NCI-H2107 treated with DMSO at 0.1 percent for 48 hours (cell line): ENCODE results near the gene PIGO.

Experiments
- DNase-seq: peaks from one replicate; lab custom pipeline; 2025; ENCODE audit not compliant: unreplicated experiment; lab: John Stamatoyannopoulos, UW

PIGO gene

DNA sequence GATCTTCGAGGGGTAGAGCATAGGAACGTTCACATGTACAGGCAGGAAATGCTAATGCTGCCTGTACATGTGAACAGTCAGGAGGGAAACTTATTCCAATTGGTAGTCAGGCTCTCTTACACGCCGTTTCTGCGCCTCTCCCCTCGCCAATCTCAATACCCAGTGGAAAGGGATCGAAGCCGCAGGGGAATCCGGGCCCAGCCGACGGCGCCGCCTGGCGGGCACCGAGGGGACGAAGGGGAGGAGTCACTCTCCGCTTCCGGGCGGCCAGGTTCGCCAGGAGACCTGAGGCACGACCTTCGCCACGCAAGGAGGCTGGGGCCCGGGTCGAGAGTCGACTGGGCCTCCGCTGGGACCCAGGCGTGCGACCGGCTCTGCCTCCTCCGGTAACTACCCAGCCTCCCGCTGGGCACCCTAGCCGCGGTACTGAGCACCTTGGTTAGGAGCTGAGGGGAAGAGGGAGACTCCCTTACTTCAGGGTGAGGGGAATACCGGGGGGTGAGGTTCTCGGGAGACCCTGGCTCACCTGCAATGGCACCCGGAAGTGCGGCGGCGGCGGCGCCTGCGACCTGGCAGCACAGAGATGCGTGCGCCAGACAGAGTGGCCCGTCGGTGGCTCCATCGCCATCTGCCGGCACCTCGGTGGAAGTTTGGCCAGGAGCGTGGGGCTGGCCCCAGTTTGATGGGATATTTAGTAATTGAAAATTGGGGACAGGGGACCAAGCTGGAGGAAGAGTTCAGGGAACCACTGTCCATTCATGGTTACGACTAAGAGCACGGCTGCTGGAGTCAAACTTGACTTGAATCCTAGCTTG, at the start of gene PIGO:
PIGO (minus strand) TSS at position 557 of the 815 bp plus-strand sequence. CDS start 1,026 bp downstream, outside the sequence.
- DNase-seq: peak; percentile 29

DNA sequence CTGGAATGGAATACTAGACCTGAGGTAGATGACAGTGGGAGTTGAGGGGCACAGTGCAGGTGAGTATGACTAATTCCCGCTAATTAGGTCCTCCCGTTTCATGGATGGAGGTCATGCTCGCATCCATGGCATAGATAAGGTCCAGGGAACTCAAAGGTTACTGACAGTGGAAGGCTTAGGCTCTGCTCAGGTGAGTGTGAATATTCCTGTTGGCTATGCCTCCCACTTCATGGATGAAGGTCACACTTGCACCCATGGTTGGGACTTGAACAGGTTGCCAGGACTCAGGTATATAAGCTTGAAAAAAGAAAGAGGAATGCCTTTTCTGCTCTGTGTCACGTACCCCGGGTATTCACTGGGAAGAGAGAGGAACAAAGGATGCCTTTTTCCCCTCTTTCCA, 45.6 kb upstream of the PIGO start:
- DNase-seq: no peak

DNA sequence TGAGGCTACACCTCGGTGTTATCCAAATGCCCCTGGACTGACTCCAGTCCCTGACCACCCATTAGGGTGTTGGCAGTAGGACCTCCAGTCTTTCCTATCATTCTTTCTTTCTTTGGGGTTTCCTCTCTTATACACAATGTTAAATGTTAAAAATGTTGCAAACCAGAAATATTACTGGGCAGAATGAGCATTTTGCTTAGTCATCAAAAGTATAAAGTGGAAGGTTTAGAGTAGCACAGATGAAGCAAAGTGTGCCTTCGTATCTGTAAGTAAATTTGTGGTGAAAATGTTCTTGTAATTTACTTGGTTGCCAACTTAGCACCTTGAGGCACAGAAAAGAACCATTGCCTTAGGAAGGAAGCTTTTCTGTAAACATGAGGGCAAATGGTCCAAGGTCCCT, 43.7 kb upstream of the PIGO start:
- no peak for DNase-seq

DNA sequence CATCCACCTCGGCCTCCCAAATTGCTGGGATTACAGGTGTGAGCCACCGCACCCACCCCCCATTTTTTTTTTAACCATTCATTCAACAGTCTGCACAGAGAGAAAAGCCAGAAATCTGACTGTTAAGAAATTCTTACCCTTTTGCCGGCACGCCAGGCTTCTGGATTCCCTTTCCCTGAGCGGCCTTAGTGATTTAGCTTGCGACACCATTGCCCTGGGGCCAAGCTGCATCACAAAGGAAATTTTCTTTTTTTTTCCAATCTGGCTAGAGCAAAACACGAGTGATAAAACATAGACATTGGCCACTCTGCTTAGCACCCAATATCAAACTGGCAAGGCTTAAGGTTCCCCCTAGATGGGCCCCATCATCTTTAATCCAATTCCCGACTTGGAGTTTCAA, 40.5 kb upstream of the PIGO start:
- DNase-seq: no peak

DNA sequence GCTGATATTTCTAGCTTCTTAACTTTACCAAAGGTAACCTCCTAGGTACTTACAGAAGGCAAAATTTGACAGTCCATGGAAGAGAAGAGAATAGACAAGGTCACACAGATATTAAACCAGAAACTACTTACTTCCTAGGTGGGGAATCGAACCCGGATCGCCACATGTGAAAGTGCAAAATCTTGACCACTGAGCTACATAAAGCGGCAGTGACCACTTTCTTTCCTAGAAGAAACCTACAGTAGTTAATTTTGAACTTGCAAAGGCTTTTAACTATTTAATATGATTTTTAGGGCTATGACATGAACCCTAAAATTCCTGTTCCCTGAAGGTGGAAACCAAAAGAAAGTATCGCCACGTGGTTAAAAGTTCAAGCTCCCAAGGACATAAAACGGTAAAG, 39.6 kb upstream of the PIGO start:
- no peak for DNase-seq

DNA sequence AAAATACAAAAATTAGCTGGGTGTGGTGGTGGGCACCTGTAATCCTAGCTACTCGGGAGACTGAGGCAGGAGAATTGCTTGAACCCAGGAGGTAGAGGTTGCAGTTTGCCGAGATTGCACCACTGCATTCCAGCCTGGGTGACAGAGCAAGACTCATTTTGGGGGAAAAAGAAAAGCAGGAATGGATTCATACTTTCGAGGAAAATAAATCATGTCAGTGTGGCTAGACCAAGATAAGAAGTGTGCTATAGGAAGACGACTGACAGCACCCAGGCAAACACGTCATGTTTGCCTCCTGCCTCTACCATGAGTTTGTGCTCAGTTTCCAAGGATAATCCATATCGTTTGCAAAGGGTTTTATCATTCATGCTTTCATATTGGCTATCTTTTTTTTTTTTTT, 38.5 kb upstream of the PIGO start:
- DNase-seq: no peak

DNA sequence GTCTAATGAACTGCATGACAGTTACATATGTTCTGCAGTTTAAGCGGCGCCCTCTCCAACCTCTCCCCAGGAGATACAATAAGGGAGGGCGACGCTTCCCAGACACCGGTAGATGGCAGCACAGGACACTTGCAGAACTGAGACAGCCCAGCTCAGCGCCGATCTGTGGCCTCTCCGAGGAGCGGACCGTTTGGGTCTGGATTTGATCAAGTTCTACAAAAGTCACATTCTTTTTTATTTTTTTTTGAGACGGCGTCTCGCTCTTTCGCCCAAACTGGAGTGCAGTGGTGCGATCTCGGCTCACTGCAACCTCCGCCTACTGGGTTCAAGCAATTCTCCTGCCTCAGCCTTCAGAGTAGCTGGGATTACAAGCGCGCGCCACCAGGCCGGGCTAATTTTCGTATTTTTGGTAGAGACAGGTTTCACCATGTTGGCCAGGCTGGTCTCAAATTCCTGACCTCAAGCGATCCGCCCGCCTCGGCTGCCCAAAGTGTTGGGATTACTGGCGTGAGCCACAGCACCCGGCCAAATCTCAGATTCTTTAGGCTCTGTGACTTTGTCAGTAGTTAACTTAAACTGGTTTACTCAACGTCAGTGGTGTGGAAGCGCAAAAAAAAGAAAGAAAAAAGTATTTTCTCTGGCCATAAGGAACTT, 20.6 kb upstream of the PIGO start:
- DNase-seq: peak; percentile 92

DNA sequence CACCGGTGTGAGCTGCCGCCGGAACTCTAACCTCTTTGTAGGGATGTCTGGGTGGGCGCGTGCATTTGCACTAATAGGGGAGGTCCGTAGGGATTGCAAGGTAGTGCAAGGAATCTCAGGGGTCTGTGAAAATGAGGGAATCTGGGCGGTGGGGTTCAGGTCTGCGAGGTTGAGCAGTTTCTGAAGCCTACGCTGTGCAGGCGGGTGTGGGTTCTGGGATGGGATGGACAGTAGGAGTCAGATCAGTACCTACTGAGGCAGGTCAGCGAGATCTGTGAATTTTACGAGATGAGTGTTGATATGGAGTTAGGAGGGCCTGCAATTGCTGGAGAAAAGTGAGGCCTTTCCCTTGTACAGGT, 20.1 kb upstream of the PIGO start:
- no peak for DNase-seq

DNA sequence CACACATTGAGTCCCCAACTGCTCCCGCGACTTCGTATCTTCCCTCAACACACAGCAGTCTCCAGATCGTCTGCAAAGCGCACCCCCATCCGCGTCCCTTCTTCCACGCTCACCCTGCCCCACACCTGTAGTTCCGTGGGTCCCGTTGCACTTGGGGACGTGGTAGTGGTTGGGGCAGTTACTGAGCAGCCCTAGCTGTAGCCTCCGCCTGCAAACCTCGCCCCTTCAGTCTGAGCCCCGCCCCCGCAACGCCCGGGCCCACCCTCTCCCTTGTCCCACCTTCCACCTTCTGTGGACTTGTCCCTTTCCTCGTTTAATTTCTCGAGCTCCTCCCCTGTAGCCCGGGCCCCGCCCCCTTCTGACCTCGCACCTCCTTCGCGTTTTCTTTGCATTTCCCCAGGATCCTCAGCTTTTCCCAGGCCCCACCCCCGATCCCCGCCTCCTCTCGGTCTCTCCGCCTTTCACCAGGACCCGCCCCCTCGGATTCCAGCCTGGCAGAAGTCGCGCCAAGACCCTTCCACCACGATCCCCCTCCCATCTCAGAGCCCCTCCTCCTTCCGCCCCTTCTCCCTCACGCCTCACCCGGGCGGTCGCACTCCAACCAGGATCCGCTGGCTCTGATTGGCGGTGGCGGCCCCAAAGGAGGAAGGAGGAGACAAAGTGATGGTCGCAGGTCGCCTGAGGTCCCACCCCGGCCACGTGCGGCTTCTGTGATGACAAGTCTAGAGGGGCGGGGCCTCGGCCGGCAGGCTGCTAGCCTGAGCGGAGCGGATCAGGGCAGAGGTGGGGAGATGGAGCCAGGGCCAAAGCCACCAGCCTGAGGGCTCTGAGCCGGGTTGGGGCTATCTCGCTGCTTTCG, 19.5 kb upstream of the PIGO start, which contains the start of gene ATOSB:
ATOSB (minus strand) TSS at position 183 of the 859 bp plus-strand sequence. CDS start 7,588 bp downstream, outside the sequence.
- peak; percentile 73 for DNase-seq

DNA sequence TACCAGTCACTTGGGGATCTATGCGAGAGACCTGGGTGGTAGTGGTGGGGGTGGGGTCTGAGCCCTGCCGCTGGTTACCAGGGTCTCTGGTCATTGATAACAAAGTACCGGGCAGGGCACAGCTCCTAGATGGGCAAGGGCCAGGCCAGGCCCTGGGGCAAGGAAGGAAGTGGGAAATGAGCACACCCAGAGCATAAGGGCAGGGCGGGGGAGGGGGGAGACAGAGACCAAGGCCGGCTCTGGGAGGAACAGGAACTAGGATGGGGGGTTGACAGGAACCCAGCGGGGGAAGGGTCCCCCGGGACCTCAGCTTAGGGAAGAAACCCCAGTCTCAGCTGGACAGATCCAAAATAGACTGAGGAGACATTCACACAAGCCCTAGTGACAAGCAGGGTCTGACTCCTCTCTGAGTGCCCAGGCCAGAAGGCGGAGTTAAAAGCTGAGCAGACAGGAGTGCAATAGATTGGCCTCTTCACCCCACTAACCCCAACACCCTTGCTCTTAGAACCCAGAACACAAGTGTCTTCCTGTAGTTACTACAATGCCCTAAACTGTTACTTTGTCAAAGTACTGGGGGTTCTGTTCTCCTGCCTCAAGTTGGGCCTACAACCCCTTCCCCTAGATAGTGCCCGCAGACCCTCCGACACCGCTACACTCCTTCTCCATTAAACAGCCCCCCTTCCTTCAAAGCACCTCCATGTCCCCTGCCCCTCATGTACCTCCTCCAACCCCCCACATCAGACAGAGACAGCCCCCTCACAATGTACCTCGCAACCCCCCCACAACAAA, 18.6 kb upstream of the PIGO start:
- no peak for DNase-seq

DNA sequence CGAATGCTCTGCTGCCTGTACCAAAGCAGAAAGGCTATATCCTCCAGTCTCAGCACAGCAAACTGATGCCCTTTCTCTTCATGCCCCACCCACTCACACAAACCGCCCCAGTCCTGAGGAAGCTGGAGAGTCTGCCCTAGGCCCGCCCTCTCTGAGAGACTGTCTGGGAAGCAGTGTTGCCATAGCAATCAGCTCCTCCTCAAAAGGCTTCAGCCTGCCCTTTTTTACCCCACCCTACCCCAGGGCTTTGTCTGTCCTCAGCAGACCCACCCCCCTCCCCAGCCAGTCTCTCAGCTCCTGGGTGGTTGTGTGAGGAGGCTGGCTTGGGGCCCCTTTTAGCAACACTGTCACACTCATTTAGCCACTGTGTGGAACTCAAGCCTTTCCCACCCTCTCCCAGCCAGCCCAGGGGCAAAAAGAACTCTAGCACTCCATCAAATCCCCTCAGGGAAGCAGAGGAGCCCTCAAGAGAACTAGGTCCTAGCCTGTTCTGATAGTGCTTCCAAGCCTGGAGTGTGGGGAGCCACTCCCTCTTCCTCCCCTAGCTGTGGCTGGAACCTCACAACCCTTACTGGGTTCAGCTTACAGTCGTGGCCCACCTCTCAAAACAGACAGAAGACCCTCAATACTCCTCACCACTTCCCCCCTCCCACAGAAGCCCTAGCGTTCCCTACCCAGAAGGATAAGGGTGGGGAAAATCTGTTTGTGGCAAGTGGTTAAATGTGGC, 17.9 kb upstream of the PIGO start:
- peak; percentile 28 for DNase-seq

DNA sequence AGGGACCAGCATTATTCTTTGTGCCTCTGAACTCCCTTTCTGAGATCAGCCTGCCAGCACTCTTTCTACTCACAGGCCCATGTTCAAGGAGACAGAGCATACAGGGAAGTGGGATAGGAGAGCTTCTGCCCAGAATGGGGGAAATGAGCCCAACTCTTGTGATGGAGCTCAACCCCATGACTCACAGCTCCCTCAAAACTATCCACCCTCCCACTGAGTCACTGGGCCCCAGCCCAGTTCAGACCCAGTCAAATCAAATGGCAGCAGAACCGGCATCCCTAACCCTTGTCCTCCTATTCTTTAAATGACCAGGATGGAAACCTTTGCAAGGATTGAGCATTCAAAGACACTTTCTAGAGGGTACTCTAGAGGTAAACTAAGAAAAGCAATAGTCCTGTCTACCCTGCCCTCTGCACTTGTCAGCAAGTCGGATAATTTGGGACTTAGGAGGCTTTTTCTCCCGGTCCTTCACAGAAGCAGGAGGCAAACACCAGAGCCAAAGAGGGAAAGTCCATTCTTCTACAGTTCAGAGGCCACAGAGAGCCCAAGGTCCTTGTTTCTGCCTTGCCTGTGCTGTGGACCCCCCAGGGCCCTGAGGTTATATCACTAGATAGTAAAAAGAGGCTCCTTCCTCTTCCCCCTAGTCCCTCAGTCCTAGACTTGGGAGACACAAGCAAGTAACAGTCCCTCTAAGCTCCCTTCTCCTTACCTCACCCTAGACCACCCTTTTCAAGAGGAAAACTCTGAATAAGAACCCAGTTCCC, 16.0 kb upstream of the PIGO start:
- no peak for DNase-seq

DNA sequence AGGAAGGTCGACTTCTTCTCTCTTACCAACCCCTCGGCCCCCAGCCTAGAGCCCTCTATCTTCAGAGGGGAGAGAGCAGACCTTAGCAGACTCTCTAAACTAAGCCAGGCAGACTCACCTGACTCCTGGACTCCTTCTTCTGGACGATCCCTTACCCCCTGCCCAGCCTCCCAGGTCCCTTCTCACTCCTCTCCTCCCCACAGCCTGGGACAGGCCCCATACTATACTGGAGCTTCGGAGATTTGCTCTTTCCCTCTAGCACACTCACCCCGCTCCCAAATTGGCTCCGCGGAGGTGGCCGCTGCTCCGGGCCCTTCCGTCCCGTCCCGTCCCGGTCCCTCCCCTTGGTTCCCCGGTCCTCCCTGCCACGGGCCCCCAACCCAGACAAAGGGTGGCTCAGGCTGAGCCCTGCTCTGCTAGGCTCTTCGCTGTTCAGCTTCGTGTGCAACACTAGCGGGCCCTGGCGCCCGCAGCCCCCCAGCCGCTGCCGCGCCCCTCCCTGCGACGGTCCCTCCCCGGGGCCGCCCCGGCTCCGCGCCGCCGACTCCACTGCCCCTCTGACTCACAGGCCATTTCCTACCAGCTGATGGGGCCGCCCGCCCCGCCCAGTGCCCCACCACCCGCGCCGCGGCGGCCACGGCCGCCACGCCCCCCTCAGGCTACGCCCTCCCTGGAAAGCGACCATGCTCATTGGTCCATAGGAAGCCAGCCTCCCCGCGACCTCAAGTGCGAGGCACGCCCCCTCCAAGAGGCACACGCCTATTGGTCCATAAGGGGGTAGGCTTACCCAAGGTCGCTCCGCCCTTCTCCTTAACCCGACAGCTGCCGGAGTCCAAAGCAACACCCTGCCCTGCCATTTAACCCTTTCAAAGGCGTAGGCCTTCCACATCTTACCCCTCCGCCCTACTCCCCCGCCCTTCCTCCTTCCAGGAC, 14.9 kb upstream of the PIGO start:
- DNase-seq: peak; percentile 77

DNA sequence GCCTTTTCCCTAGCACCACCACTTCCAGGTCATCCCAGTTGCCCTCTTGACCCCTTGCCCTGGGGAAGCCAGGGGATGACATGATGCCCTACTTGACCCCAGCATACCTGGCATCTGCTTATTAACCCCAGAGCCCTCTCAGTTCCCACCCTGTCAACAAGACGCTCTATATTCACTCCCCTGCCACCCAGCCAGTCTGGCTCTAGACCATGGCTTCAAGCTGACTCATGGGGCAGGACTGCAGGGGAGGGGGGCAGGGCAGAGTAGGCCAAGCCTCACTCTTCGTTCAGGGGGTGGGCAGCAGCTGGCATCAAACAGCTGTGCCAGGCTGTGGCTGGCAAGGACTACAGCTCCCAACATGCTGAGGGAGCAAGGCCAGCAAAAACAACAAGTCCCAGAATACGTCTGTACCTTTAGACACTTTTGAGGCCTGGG, 14.0 kb upstream of the PIGO start:
- no peak for DNase-seq

DNA sequence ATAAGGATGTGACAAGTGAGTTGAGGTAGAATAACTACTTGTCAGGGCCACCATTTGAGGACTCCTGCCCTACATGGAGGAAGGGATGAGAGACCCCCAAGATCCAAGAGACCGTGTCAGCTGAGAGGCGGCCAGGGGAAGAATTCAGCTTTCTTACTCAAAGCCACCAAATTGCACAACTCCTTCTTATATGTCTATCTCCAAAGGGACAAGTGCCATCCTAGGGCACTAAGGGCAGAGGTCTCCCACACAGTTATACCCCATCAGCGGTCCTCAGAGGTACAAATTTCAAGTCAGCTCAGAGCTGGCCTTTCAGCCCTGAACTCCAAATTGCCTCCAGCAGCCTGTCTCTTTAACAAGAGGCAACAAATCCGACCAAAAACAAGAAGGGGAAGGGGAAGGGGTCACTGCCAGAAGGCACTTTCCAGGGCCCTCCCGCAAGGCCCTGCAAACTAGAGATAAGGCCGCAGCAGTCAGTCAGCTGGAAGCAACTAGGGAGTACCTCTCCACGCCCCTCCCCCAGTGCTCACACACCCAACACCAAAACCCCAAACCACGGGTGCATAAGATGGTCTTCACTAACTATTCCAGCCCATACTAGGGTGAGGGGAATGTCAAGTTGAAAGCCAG, 12.7 kb upstream of the PIGO start:
- DNase-seq: no peak

DNA sequence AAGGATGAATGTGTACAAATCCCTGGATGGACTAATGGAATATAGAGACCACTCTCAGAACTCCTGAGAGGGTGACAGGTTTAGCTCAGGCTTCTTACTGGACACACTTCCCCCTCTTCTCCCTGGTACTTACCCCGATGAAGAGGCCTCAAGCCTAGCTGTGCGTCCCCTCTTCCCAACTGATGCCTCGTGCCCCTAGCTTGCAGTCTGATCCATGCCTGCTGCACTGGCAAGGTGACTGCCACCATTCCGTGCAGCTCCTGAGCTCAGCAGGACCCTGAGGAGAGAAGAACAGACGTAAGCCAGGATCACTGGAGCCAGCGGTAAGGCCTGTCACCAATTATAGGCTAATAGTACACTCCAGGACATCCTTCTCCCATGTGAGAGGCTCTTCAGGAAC, 12.1 kb upstream of the PIGO start:
- no peak for DNase-seq

DNA sequence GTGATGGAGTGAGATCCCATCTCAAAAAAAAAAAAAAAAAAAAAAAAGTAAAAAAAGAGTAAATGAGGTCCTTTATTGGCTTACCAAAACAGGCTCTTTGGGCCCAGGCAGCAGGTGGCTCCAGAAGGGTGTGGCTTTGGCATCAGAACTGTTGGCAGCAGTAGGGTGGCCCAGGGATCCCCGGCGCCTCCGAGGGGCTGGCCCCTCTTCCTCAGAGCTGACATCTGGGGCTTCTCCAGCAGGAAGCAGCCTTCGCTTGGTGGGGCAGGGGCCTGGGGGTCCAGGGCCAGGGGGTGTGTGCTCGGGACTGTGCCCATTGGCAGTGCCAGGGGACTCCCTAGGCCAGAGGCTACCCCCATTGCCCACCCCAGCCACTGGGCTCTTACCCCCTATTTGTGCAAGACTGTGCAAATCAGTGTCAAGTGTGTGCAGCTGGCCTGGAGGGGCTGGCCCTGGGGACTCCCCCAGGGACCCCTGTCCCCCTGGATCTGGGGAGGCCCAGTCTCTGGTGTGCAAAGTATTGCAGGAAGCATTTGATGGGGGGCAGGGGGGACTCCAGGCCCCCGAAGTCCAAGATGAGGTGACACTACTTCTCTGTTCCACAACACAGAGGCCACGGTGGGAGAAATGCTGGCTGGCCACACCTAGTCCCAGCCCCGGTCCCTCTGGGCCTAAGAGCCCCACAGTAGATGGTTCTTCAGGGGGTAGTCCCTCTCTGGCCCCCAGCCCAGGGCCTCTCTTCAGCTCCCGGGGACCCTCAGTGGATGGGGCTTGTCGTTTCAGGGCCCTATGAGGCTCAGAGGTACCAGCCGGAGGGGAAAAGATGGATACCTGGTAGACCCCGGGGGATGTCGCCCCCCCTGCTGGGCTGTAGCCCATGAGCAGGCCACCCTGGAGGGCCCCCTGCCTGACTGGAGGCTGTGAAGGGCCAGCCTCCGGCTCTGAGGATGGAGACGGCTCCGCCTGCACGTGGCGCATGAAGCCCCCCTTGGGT, 11.2 kb upstream of the PIGO start:
- no peak for DNase-seq
